ENCODE data around the gene RNF220. TPM values are rescaled to one million over a fixed set of nuclear protein-coding genes. Genes with fewer than 3 reads are reported as not detected.

Gene RNF220
- polyA plus RNA-seq, 4 donors = 52.6 to 86.1 (median 74.9) TPM

DNA sequence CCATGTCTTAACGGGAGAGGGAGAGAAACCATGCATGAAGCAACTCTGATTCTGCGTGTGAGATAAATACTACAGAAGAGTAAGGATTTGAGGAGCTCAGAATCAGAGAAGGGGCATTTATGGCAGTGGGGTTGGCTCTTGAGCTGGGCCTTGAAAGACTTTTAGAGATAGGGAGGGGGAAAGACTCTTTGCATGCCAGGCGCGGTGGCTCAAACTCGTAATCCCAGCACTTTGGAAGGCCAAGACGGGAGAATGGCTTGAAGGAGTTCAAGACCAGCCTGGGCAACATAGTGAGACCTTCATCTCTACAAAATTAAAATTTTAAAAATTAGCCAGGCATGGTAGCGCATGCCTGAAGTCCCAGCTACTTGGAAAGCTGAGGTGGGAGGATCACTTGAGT is 270.1 kb downstream of the RNF220 start:
- WGBS, 3 donors = 89 to 93% (median 91%) methylated on average over 7 of the region's 7 CpGs
- Histone ChIP-seq H3K4me1 (ENCODE audit: control insufficient read depth in 3 of 3, insufficient read depth in 2 of 3, low read depth in 1 of 3, low read length in 2 of 3) (peaks cover 11 to 45% (median 14%) of the 10 kb centered on the region in 3 donors), H3K27ac (ENCODE audit: low read depth in 1 of 3, low read length in 2 of 3) (peak overlapping the region; percentile 93 to 97 (median 97)), H3K4me3 (ENCODE audit: low read depth in 1 of 3, low read length in 3 of 3) (peak overlapping the region in 1 of 3 donors; percentile 75), H3K36me3 (ENCODE audit: control insufficient read depth in 3 of 3, insufficient read depth in 2 of 3, low read depth in 1 of 3, low read length in 3 of 3) (peaks cover 0 to 7% (median 0%) of the 10 kb centered on the region in 3 donors), H3K27me3 (ENCODE audit: control insufficient read depth in 3 of 3, insufficient read depth in 3 of 3, low read length in 3 of 3) (no peaks in the 10 kb centered on the region), H3K9me3 (ENCODE audit: control insufficient read depth in 2 of 2, insufficient read depth in 1 of 2, low read depth in 1 of 2, low read length in 1 of 2) (no peaks in the 10 kb centered on the region)
- DNase-seq (no peak), FAIRE-seq (no peak)

DNA sequence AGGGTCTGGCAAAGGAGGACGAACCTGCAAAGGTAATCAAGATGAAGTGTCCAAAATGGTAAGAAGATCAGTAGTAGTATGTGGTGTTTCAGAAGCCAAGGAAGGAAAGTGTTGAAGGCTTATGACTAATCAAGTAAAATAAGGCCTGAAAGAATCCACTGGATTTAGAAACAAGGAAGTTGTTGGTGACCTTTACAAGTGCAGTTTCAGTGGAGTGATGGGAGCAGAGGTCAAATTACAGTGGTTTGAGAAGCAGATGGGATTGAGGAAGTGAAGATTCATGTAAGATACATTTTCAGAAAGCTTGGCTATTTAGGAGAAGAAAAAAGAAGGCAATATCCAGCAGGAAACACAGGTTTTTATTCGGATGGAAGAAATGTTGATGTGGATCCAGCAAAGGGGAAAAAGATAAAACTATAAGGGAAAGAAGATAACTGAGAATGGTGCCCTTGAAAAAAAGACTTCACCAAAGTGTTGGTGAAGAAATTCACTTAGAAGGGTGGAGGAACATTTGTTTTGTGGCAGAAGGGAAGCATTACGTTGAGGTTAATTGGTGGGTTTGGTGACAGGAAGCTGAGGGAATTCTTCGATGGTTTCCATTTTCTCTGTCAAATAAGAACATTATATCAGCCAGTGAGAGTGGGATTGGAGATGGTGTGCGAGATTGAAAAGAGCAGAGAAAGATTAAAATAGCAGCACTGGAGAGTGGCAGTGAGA is 271.6 kb downstream of the RNF220 start:
- Histone ChIP-seq H3K4me3 (ENCODE audit: low read depth in 1 of 3, low read length in 3 of 3) (no peak overlapping the region), H3K27me3 (ENCODE audit: control insufficient read depth in 3 of 3, insufficient read depth in 3 of 3, low read length in 3 of 3) (no peaks in the 10 kb centered on the region), H3K36me3 (ENCODE audit: control insufficient read depth in 3 of 3, insufficient read depth in 2 of 3, low read depth in 1 of 3, low read length in 3 of 3) (peaks cover 0 to 6% (median 0%) of the 10 kb centered on the region in 3 donors), H3K4me1 (ENCODE audit: control insufficient read depth in 3 of 3, insufficient read depth in 2 of 3, low read depth in 1 of 3, low read length in 2 of 3) (peaks cover 11 to 45% (median 14%) of the 10 kb centered on the region in 3 donors), H3K9me3 (ENCODE audit: control insufficient read depth in 2 of 2, insufficient read depth in 1 of 2, low read depth in 1 of 2, low read length in 1 of 2) (no peaks in the 10 kb centered on the region), H3K27ac (ENCODE audit: low read depth in 1 of 3, low read length in 2 of 3) (peak overlapping the region; percentile 73 to 83 (median 81))
- no peak for FAIRE-seq
- 57 to 65% (median 63%) methylated on average over 5 of the region's 5 CpGs for WGBS, 3 donors
- peak; percentile 63 to 90 for DNase-seq

GRCh38 chr1:44677201-44677766 is 272.2 kb downstream of the RNF220 start:
- Histone ChIP-seq H3K4me1 (ENCODE audit: control insufficient read depth in 3 of 3, insufficient read depth in 2 of 3, low read depth in 1 of 3, low read length in 2 of 3) (peaks cover 11 to 44% (median 14%) of the 10 kb centered on the region in 3 donors), H3K27ac (ENCODE audit: low read depth in 1 of 3, low read length in 2 of 3) (peak overlapping the region; percentile 73 to 83 (median 81))

DNA sequence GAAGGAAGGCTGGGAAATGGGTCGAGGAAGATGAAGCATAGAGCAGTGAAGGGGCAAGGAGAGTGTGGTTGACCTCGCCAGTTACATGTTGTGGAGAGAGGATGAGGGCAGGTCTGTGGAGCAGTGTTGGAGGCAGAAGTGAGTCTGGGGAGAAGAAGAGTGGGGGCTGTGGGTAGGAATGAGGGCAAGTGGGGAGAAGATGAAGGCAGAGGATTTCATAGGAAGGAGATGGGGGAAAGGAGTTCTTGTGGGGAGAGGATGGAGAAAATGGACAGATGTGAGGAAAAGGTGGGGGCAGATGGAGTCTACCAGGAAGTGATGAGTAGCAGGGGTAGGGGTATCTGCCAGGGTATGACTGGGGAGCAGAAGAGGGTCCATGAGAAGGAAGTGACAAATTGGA is 273.1 kb downstream of the RNF220 start:
- Histone ChIP-seq H3K36me3 (ENCODE audit: control insufficient read depth in 3 of 3, insufficient read depth in 2 of 3, low read depth in 1 of 3, low read length in 3 of 3) (no peaks in the 10 kb centered on the region), H3K4me1 (ENCODE audit: control insufficient read depth in 3 of 3, insufficient read depth in 2 of 3, low read depth in 1 of 3, low read length in 2 of 3) (peaks cover 3 to 36% (median 10%) of the 10 kb centered on the region in 3 donors), H3K4me3 (ENCODE audit: low read depth in 1 of 3, low read length in 3 of 3) (no peak overlapping the region), H3K27ac (ENCODE audit: low read depth in 1 of 3, low read length in 2 of 3) (no peak overlapping the region), H3K9me3 (ENCODE audit: control insufficient read depth in 2 of 2, insufficient read depth in 1 of 2, low read depth in 1 of 2, low read length in 1 of 2) (no peaks in the 10 kb centered on the region), H3K27me3 (ENCODE audit: control insufficient read depth in 3 of 3, insufficient read depth in 3 of 3, low read length in 3 of 3) (no peaks in the 10 kb centered on the region)
- FAIRE-seq (no peak), DNase-seq (no peak)
- WGBS, 3 donors = 83 to 88% (median 88%) methylated on average over 2 of the region's 2 CpGs

More at GRCh38 chr1:44677201-44677766, 272.2 kb downstream of the RNF220 start:
- no peaks in the 10 kb centered on the region for H3K9me3 ChIP-seq (ENCODE audit: control insufficient read depth in 2 of 2, insufficient read depth in 1 of 2, low read depth in 1 of 2, low read length in 1 of 2)
- peaks cover 0 to 6% (median 0%) of the 10 kb centered on the region in 3 donors for H3K36me3 ChIP-seq (ENCODE audit: control insufficient read depth in 3 of 3, insufficient read depth in 2 of 3, low read depth in 1 of 3, low read length in 3 of 3)
- DNase-seq = peak; percentile 26
- H3K4me3 ChIP-seq (ENCODE audit: low read depth in 1 of 3, low read length in 3 of 3) = no peak overlapping the region
- H3K27me3 ChIP-seq (ENCODE audit: control insufficient read depth in 3 of 3, insufficient read depth in 3 of 3, low read length in 3 of 3) = no peaks in the 10 kb centered on the region
- FAIRE-seq = no peak
- WGBS, 3 donors = 68 to 76% (median 71%) methylated on average over 6 of the region's 6 CpGs

GRCh38 chr1:44678626-44679025 is 273.6 kb downstream of the RNF220 start:
- Histone ChIP-seq H3K9me3 (ENCODE audit: control insufficient read depth in 2 of 2, insufficient read depth in 1 of 2, low read depth in 1 of 2, low read length in 1 of 2) (no peaks in the 10 kb centered on the region), H3K36me3 (ENCODE audit: control insufficient read depth in 3 of 3, insufficient read depth in 2 of 3, low read depth in 1 of 3, low read length in 3 of 3) (no peaks in the 10 kb centered on the region), H3K27ac (ENCODE audit: low read depth in 1 of 3, low read length in 2 of 3) (no peak overlapping the region), H3K27me3 (ENCODE audit: control insufficient read depth in 3 of 3, insufficient read depth in 3 of 3, low read length in 3 of 3) (no peaks in the 10 kb centered on the region), H3K4me1 (ENCODE audit: control insufficient read depth in 3 of 3, insufficient read depth in 2 of 3, low read depth in 1 of 3, low read length in 2 of 3) (peaks cover 3 to 32% (median 6%) of the 10 kb centered on the region in 3 donors), H3K4me3 (ENCODE audit: low read depth in 1 of 3, low read length in 3 of 3) (no peak overlapping the region)
- DNase-seq = no peak
- FAIRE-seq = no peak
- WGBS, 3 donors = 82 to 89% (median 86%) methylated on average over 4 of the region's 4 CpGs

- Histone ChIP-seq H3K9me3 (ENCODE audit: control insufficient read depth in 2 of 2, insufficient read depth in 1 of 2, low read depth in 1 of 2, low read length in 1 of 2) (no peaks in the 10 kb centered on the region), H3K4me3 (ENCODE audit: low read depth in 1 of 3, low read length in 3 of 3) (no peak overlapping the region), H3K27me3 (ENCODE audit: control insufficient read depth in 3 of 3, insufficient read depth in 3 of 3, low read length in 3 of 3) (no peaks in the 10 kb centered on the region), H3K36me3 (ENCODE audit: control insufficient read depth in 3 of 3, insufficient read depth in 2 of 3, low read depth in 1 of 3, low read length in 3 of 3) (no peaks in the 10 kb centered on the region), H3K4me1 (ENCODE audit: control insufficient read depth in 3 of 3, insufficient read depth in 2 of 3, low read depth in 1 of 3, low read length in 2 of 3) (peaks cover 3 to 32% (median 6%) of the 10 kb centered on the region in 3 donors), H3K27ac (ENCODE audit: low read depth in 1 of 3, low read length in 2 of 3) (no peak overlapping the region)
- FAIRE-seq (no peak), DNase-seq (peak in 1 of 2 donors; percentile 41)
- 68 to 85% (median 74%) methylated on average over 5 of the region's 5 CpGs for WGBS, 3 donors
Observed at GRCh38 chr1:44679468-44679867, 274.4 kb downstream of the RNF220 start.

DNA sequence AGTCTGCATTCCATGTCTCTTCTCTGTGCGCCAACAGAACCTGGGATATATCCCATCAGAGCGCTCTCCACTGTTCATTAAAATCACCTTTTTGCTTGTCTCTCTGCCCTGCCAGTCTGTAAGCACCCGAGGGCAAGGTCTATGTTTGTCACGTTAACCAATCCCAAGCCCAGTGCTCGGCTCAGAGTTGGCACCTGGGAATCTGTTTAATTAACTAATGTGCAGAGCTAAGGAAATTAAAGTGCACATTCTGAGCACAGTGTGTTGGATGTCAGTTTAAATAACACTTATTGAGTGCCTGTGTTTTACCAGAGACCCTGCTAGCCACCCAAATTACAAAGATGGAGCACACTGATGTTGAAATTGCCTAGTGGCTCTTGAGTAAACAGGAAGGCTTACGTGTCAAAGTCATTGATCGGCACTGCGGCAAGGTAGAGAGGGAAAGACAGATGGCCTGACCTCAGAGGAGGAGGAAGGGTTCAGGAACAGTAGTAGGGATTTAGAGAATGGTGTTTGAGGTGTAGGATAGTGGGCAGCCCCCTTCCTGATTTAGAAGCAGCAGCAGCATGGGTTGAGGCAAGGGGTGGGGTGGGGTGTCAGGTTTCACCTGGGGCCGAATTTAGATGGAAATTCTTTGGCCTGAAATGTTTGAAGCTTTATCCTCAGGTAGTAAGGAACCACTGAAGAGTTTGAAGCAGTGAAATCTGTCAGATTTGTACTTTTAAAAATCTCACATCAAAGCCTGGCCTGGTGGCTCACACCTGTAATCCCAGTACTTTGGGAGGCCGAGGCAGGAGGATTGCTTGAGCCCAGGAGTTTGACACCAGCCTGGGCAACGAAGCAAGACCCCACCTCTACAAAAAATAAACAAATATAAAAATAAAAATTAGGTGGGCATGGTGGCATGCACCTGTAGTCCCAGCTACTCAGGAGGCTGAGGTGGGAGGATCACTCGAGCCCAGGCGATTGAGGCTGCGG is 277.1 kb downstream of the RNF220 start:
- no peaks in the 10 kb centered on the region for H3K27me3 ChIP-seq (ENCODE audit: control insufficient read depth in 3 of 3, insufficient read depth in 3 of 3, low read length in 3 of 3)
- 51 to 70% (median 52%) methylated on average over 14 of the region's 14 CpGs for WGBS, 3 donors
- no peak overlapping the region for H3K4me3 ChIP-seq (ENCODE audit: low read depth in 1 of 3, low read length in 3 of 3)
- H3K4me1 ChIP-seq (ENCODE audit: control insufficient read depth in 3 of 3, insufficient read depth in 2 of 3, low read depth in 1 of 3, low read length in 2 of 3) = peaks cover 0 to 10% (median 0%) of the 10 kb centered on the region in 3 donors
- no peaks in the 10 kb centered on the region for H3K9me3 ChIP-seq (ENCODE audit: control insufficient read depth in 2 of 2, insufficient read depth in 1 of 2, low read depth in 1 of 2, low read length in 1 of 2)
- DNase-seq (peak; percentile 38 to 77), FAIRE-seq (no peak)
- no peaks in the 10 kb centered on the region for H3K36me3 ChIP-seq (ENCODE audit: control insufficient read depth in 3 of 3, insufficient read depth in 2 of 3, low read depth in 1 of 3, low read length in 3 of 3)
- no peak overlapping the region for H3K27ac ChIP-seq (ENCODE audit: low read depth in 1 of 3, low read length in 2 of 3)

DNA sequence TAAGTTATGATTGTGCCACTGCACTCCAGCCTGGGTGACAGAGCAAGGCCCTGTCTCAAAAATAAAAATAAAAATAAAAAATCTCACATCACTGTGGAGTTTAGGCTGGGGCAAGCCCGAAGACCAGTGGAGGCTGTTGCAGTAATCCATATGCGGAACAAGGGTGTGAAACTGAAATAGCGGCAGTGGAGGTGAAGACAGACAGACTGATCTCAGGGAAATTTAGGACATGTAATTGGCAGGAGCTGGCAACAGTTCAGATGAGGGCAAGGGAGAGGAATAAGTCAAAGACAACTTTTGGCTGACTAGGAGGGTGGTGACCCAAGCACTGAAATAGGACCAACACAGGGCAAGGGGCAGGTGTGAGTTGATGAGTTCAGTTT is 277.8 kb downstream of the RNF220 start:
- Histone ChIP-seq H3K4me1 (ENCODE audit: control insufficient read depth in 3 of 3, insufficient read depth in 2 of 3, low read depth in 1 of 3, low read length in 2 of 3) (peaks cover 0 to 7% (median 0%) of the 10 kb centered on the region in 3 donors), H3K27ac (ENCODE audit: low read depth in 1 of 3, low read length in 2 of 3) (no peak overlapping the region), H3K4me3 (ENCODE audit: low read depth in 1 of 3, low read length in 3 of 3) (no peak overlapping the region), H3K27me3 (ENCODE audit: control insufficient read depth in 3 of 3, insufficient read depth in 3 of 3, low read length in 3 of 3) (no peaks in the 10 kb centered on the region), H3K9me3 (ENCODE audit: control insufficient read depth in 2 of 2, insufficient read depth in 1 of 2, low read depth in 1 of 2, low read length in 1 of 2) (no peaks in the 10 kb centered on the region), H3K36me3 (ENCODE audit: control insufficient read depth in 3 of 3, insufficient read depth in 2 of 3, low read depth in 1 of 3, low read length in 3 of 3) (no peaks in the 10 kb centered on the region)
- no peak for FAIRE-seq
- no peak for DNase-seq
- WGBS, 3 donors = 94 to 97% (median 95%) methylated on average over 3 of the region's 3 CpGs
